HepG2 (cell line): ENCODE results near the gene CALML5. TPM values are rescaled to one million over a fixed set of nuclear protein-coding genes. Genes with fewer than 3 reads are reported as not detected.

Experiments
- ATAC-seq: fragments of 200-7000 bp; cut with Tn5 transposase; 3 replicates; pipeline ENCODE4 v1.9.1; 2020; ENCODE audit warnings: mild to moderate bottlenecking, moderate library complexity
- BruUV-seq: library from RNA; stranded (reverse); fragments of 400-500 nt; replicated peaks from 2 replicates; lab custom pipeline; 2021; lab: Mats Ljungman, UMichigan
- CTCF ChIA-PET: fragments of 300-600 bp; formaldehyde crosslinking; extraction: SDS; loops from one replicate; lab custom pipeline; 2021; ENCODE audit warnings: low total read pairs, inconsistent platforms, low intra/inter-chr PET ratio; lab: Yijun Ruan, JAX
- POLR2A ChIA-PET: fragments of 350-600 bp; sonication (Branson Sonifier 250); formaldehyde crosslinking; loops from one replicate; lab custom pipeline; 2020; ENCODE audit warnings: antibody characterized with exemption, inconsistent platforms; lab: Yijun Ruan, JAX
- DNase-seq: peaks from one replicate; pipeline ENCODE4 v3.0.0-alpha.2; 2015; ENCODE audit warnings: low spot score
- FAIRE-seq: peaks from 3 replicates; lab custom pipeline; 2011; peaks lifted over from hg19 to GRCh38; lab: Jason Lieb, UNC
- H2AFZ ChIP-seq: one replicate; pipeline ENCODE4 v1.6.1; 2011; ENCODE audit warnings: low read length, inconsistent platforms
- H3K27ac ChIP-seq: fragments of 300-600 bp; 3 replicates; pipeline ENCODE4 v1.8.0; 2011; ENCODE audit warnings: mixed run types, mild to moderate bottlenecking, mixed read lengths, low read length, inconsistent platforms; ENCODE audit not compliant: insufficient read depth; ENCODE audit errors: extremely low read length
- H3K27me3 ChIP-seq, 2 experiments: fragments of 200-600 bp in 1 of 2; 2 replicates in 1 of 2; 3 replicates in 1 of 2; pipeline versions ENCODE4 v1.6.0 to v1.8.0; 2011; ENCODE audit warnings: low read length in 2 of 2, mild to moderate bottlenecking in 2 of 2, moderate library complexity in 2 of 2, inconsistent platforms in 1 of 2; ENCODE audit not compliant: insufficient read depth in 2 of 2, control insufficient read depth in 1 of 2
- H3K36me3 ChIP-seq, 2 experiments: fragments of 200-600 bp in 1 of 2; replicated peaks in 1 of 2; 2 replicates in 1 of 2; 3 replicates in 1 of 2; pipeline versions ENCODE4 v1.5.1 to v1.8.0; 2011; ENCODE audit warnings: low read length in 2 of 2, inconsistent platforms in 1 of 2; ENCODE audit not compliant: insufficient read depth in 2 of 2, control insufficient read depth in 1 of 2
- H3K4me1 ChIP-seq: 2 replicates; pipeline ENCODE4 v1.5.1; 2012; ENCODE audit warnings: low read length, inconsistent platforms; ENCODE audit not compliant: insufficient read depth
- H3K4me2 ChIP-seq: 2 replicates; pipeline ENCODE4 v1.6.0; 2011; ENCODE audit warnings: low read depth, low read length, inconsistent platforms
- H3K4me3 ChIP-seq, 3 experiments: fragments of 200-600 bp in 1 of 3; sonication (generic), shearing (Covaris generic) in 1 of 3; replicated peaks in 1 of 3; 2 replicates each; pipeline ENCODE4 v1.5.1; 2011 to 2016; ENCODE audit warnings: low read length in 3 of 3, inconsistent platforms in 2 of 3, low read depth in 2 of 3, mild to moderate bottlenecking in 2 of 3, control low read depth in 1 of 3, mixed read lengths in 1 of 3; ENCODE audit not compliant: insufficient read depth in 1 of 3
- H3K79me2 ChIP-seq: one replicate; pipeline ENCODE4 v1.6.1; 2011; ENCODE audit warnings: low read length, inconsistent platforms; ENCODE audit not compliant: insufficient read depth
- H3K9ac ChIP-seq: 2 replicates; pipeline ENCODE4 v1.6.0; 2011; ENCODE audit warnings: mild to moderate bottlenecking, low read depth, low read length, inconsistent platforms; ENCODE audit not compliant: insufficient read depth
- H3K9me3 ChIP-seq: 2 replicates; pipeline ENCODE4 v1.5.1; 2012; ENCODE audit warnings: mild to moderate bottlenecking, low read length
- H4K20me1 ChIP-seq: 2 replicates; pipeline ENCODE4 v1.6.0; 2011; ENCODE audit warnings: inconsistent platforms, mild to moderate bottlenecking, low read length, moderate library complexity; ENCODE audit not compliant: insufficient read depth
- ATF7 ChIP-seq, 2 experiments: fragments of 450-650 bp in 1 of 2; sonication (generic) in 1 of 2; formaldehyde crosslinking in 1 of 2; IDR thresholded peaks; 2 replicates each; pipeline versions ENCODE4 v1.4.0 to v1.6.1; 2016 to 2020; ENCODE audit warnings: antibody characterized with exemption in 1 of 2, mild to moderate bottlenecking in 1 of 2, missing genetic modification reagents in 1 of 2
- CBX5 ChIP-seq: sonication (generic); formaldehyde crosslinking; IDR thresholded peaks from 2 replicates; pipeline ENCODE4 v1.4.0; 2020; ENCODE audit warnings: missing genetic modification reagents, borderline replicate concordance
- CENPT ChIP-seq: sonication (generic); formaldehyde crosslinking; IDR thresholded peaks from 2 replicates; pipeline ENCODE4 v1.8.0; 2022; ENCODE audit warnings: low read depth, mild to moderate bottlenecking, moderate library complexity, missing genetic modification reagents
- CHD4 ChIP-seq: fragments of 200-600 bp; sonication (generic); IDR thresholded peaks from 2 replicates; pipeline ENCODE4 v1.7.0; 2017; ENCODE audit warnings: mild to moderate bottlenecking, low read length, borderline replicate concordance
- FOSL2 ChIP-seq: sonication (generic); formaldehyde crosslinking; IDR thresholded peaks from 2 replicates; pipeline ENCODE4 v1.4.0; 2020; ENCODE audit warnings: missing genetic modification reagents
- GABPA ChIP-seq, 2 experiments: IDR thresholded peaks; 2 replicates each; pipeline ENCODE4 v1.6.1; 2011 to 2016; ENCODE audit warnings: low read depth in 2 of 2, low read length in 1 of 2, missing biosample characterization in 1 of 2, missing genetic modification characterization in 1 of 2
- HNRNPL ChIP-seq: fragments of 200-400 bp; formaldehyde crosslinking; IDR thresholded peaks from 2 replicates; pipeline ENCODE4 v1.6.1; 2017; ENCODE audit warnings: mild to moderate bottlenecking, low read depth, low read length
- MED13 ChIP-seq: sonication (generic); formaldehyde crosslinking; IDR thresholded peaks from 2 replicates; pipeline ENCODE4 v1.5.0; 2020; ENCODE audit warnings: missing genetic modification reagents
- MYC ChIP-seq: sonication (generic); formaldehyde crosslinking; IDR thresholded peaks from 2 replicates; pipeline ENCODE4 v1.9.0; 2021; ENCODE audit warnings: missing genetic modification reagents, borderline replicate concordance
- NFE2L2 ChIP-seq: fragments of 150-350 bp; IDR thresholded peaks from 2 replicates; pipeline ENCODE4 v1.6.1; 2014; ENCODE audit warnings: low read length
- NR2C2 ChIP-seq: sonication (generic); formaldehyde crosslinking; IDR thresholded peaks from 2 replicates; pipeline ENCODE4 v1.4.0; 2020; ENCODE audit warnings: missing genetic modification reagents, mild to moderate bottlenecking, moderate library complexity, borderline replicate concordance
- YEATS4 ChIP-seq: sonication (generic); formaldehyde crosslinking; IDR thresholded peaks from 2 replicates; pipeline ENCODE4 v1.4.0; 2020; ENCODE audit warnings: missing genetic modification reagents, borderline replicate concordance
- WGBS: methylation state at CpG from one replicate; pipeline ENCODE4 v1.1.6; 2017; ENCODE audit warnings: low lambda C conversion rate; 5-methylcytosine and 5-hydroxymethylcytosine counted together
- in situ Hi-C: cut with HindIII; loops from 2 replicates; pipeline ENCODE4 v1.10.0; 2017; ENCODE audit warnings: low pct_unique_long_range_greater_than_20kb; ENCODE audit not compliant: extremely low pct_ligation_motif_present
- intact Hi-C: fragments of 100-400 bp; cut with micrococcal nuclease; formaldehyde crosslinking; loops from one replicate; pipeline ENCODE4 v1.10.0; 2022; ENCODE audit not compliant: unreplicated experiment
- polyA plus RNA-seq, 8 experiments: library from polyadenylated mRNA; depleted of rRNA in 3 of 8; stranded (reverse) in 7 of 8; unstranded in 1 of 8; fragments of >200 nt; fragmentation: Illumina TruSeq in 4 of 8; extraction: Trizol in 4 of 8; gene quantifications; 2 replicates each; pipeline versions ENCODE4 v1.2.1 to v1.2.3, GENCODE V29; 2011 to 2016; ENCODE audit warnings: low read depth in 4 of 8, missing spikeins in 1 of 8, mixed read lengths in 1 of 8; ENCODE audit not compliant: insufficient read depth in 1 of 8
- total RNA-seq, 5 experiments: library from RNA; depleted of rRNA; stranded (reverse); fragments of >200 nt; fragmentation: Illumina TruSeq; extraction: Trizol; gene quantifications; 2 replicates each; pipeline ENCODE4 v1.2.3, GENCODE V29; 2016; ENCODE audit warnings: low read depth in 1 of 5
- TF ChIP-seq, protein P1 (sequence below): sonication (generic); formaldehyde crosslinking; IDR thresholded peaks from 2 replicates; pipeline ENCODE4 v1.4.0; 2020; ENCODE audit warnings: missing genetic modification reagents
- TF ChIP-seq, protein P2 (sequence below): sonication (generic); formaldehyde crosslinking; IDR thresholded peaks from 2 replicates; pipeline ENCODE4 v1.4.0; 2020; ENCODE audit warnings: mild to moderate bottlenecking, missing genetic modification reagents, borderline replicate concordance
- TF ChIP-seq, protein P3 (sequence below): sonication (generic); formaldehyde crosslinking; IDR thresholded peaks from 2 replicates; pipeline ENCODE4 v1.5.1; 2020; ENCODE audit warnings: mild to moderate bottlenecking, missing genetic modification reagents, moderate library complexity

The CALML5 gene
- total and polyA plus RNA-seq, 2 of the 13 experiments (the other 11 are each of a cell fraction or from before 2014, with no cell fraction given), result not detected

DNA sequence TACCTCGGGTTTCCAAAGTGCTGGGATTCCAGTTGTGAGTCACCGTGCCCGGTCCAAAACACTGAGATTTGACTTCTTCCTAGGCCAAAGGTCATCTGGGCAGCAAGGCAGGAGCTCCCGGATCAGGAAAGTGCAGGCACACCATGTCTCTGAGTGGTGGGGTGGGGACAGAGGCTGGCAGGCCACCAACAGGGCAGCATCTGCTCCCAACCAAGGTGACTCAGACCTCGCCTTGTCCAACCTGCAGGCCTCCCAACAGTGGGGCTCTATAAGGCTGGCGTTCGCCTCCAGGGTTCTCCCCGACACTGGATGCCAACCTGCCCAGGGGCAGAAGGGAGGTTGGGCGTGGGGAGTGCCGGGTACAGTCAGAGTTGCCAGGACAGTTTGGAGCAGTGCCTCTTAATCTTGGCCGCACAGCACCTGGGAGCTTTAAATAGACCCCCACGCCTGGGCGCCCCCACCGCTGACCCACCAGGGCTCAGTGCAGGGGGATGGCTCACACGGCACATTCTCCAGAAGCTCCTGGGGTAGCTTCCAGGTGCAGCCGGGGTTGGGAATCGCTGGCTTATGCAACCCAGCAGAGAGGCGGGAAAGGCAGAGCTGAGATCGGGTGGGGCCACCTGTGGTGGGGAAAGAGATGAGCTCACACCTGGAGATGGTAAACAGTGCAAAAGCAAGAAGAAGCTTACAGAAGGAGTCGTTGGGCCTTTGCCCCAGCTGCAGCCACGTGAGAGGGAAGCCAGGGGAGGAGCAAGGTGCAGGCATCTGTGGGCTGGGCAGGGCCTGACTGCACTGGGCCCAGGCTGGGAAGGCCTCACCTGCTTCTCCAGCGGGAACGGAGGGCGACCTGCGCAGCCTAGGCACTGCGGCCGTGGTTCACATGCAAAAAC lies 10.9 kb downstream of the CALML5 start:
- Histone ChIP-seq H3K9me3 (peaks cover 11% of the 10 kb centered on the region; the same call in 1 of the 2 replicates), H3K27me3 (peaks cover 2 to 37% of the 10 kb centered on the region in 2 experiments; a peak in 3 of 5 replicates), H3K4me1 (peaks cover 50% of the 10 kb centered on the region), H3K9ac (no peak overlapping the region), H4K20me1 (no peaks in the 10 kb centered on the region), H3K4me2 (peak overlapping the region; percentile 41; the same call in 1 of the 2 replicates), H3K36me3 (no peaks in the 10 kb centered on the region), H3K79me2 (no peaks in the 10 kb centered on the region), H3K4me3 (peak overlapping the region in 1 of 3 experiments; percentile 1; a peak in 1 of 6 replicates), H3K27ac (no peak overlapping the region), H2AFZ (no peak overlapping the region)
- FAIRE-seq, result no peak
- peak; percentile 39 for ATAC-seq
- ChIA-PET CTCF (no interaction called here), POLR2A (interaction anchor here (0.6 to 2.0 kb wide), 4 partner anchors 27 to 66 kb away, joined by 3 to 7 read pairs (median 4); no protein-coding TSS in a partner anchor)
- intact Hi-C loops, result no loop called here
- in situ Hi-C loops, result no loop called here
- DNase-seq, result no peak
- no TSS peak for BruUV-seq
- WGBS, result 50% methylated on average over 23 of the region's 27 CpGs
- TF ChIP-seq CHD4 (no peak), CBX5 (CRISPR knock-in tag) (no peak), HNRNPL (peak; percentile 82), NR2C2 (CRISPR knock-in tag) (peak; percentile 51; the same call in 1 of the 2 replicates), MYC (CRISPR knock-in tag) (0 out of 2 replicates have a peak, but pooled peaks have one; percentile 15), MED13 (CRISPR knock-in tag) (no peak), CENPT (CRISPR knock-in tag) (no peak), GABPA (IDR thresholded peaks at IDR 0.05; ENCODE audit: low read depth, low read length) (no peak), GABPA (CRISPR knock-in tag; IDR thresholded peaks at IDR 0.05; ENCODE audit: low read depth) (peak; percentile 23; the same call in 1 of the 2 replicates), ATF7 (IDR thresholded peaks at IDR 0.05) (no peak), ATF7 (CRISPR knock-in tag; IDR thresholded peaks at IDR 0.05) (no peak), YEATS4 (CRISPR knock-in tag) (no peak), NFE2L2 (no peak), FOSL2 (CRISPR knock-in tag) (peak; percentile 60)
- TF ChIP-seq, protein P1, sequence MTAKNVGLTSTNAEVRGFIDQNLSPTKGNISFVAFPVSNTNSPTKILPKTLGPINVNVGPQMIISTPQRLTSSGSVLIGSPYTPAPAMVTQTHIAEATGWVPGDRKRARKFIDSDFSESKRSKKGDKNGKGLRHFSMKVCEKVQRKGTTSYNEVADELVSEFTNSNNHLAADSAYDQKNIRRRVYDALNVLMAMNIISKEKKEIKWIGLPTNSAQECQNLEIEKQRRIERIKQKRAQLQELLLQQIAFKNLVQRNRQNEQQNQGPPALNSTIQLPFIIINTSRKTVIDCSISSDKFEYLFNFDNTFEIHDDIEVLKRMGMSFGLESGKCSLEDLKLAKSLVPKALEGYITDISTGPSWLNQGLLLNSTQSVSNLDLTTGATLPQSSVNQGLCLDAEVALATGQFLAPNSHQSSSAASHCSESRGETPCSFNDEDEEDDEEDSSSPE (CRISPR knock-in tag), result peak; percentile 42; the same call in 1 of the 2 replicates
- TF ChIP-seq, protein P2, sequence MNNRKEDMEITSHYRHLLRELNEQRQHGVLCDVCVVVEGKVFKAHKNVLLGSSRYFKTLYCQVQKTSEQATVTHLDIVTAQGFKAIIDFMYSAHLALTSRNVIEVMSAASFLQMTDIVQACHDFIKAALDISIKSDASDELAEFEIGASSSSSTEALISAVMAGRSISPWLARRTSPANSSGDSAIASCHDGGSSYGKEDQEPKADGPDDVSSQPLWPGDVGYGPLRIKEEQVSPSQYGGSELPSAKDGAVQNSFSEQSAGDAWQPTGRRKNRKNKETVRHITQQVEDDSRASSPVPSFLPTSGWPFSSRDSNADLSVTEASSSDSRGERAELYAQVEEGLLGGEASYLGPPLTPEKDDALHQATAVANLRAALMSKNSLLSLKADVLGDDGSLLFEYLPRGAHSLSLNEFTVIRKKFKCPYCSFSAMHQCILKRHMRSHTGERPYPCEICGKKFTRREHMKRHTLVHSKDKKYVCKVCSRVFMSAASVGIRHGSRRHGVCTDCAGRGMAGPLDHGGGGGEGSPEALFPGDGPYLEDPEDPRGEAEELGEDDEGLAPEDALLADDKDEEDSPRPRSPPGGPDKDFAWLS (CRISPR knock-in tag), result no peak
- TF ChIP-seq, protein P3, sequence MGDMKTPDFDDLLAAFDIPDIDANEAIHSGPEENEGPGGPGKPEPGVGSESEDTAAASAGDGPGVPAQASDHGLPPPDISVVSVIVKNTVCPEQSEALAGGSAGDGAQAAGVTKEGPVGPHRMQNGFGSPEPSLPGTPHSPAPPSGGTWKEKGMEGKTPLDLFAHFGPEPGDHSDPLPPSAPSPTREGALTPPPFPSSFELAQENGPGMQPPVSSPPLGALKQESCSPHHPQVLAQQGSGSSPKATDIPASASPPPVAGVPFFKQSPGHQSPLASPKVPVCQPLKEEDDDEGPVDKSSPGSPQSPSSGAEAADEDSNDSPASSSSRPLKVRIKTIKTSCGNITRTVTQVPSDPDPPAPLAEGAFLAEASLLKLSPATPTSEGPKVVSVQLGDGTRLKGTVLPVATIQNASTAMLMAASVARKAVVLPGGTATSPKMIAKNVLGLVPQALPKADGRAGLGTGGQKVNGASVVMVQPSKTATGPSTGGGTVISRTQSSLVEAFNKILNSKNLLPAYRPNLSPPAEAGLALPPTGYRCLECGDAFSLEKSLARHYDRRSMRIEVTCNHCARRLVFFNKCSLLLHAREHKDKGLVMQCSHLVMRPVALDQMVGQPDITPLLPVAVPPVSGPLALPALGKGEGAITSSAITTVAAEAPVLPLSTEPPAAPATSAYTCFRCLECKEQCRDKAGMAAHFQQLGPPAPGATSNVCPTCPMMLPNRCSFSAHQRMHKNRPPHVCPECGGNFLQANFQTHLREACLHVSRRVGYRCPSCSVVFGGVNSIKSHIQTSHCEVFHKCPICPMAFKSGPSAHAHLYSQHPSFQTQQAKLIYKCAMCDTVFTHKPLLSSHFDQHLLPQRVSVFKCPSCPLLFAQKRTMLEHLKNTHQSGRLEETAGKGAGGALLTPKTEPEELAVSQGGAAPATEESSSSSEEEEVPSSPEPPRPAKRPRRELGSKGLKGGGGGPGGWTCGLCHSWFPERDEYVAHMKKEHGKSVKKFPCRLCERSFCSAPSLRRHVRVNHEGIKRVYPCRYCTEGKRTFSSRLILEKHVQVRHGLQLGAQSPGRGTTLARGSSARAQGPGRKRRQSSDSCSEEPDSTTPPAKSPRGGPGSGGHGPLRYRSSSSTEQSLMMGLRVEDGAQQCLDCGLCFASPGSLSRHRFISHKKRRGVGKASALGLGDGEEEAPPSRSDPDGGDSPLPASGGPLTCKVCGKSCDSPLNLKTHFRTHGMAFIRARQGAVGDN (CRISPR knock-in tag), result peak; percentile 47
